OCI-LY1 (cell line): ENCODE data around the gene MLPH.

ENCODE experiments used
- H2AFZ ChIP-seq: fragments of 200-600 bp; sonication (generic), shearing (Covaris generic); 2 replicates; pipeline ENCODE4 v1.6.0; 2014; ENCODE audit warnings: antibody characterized with exemption, mild to moderate bottlenecking, low read length
- H3F3A ChIP-seq: fragments of 200-600 bp; sonication (generic), shearing (Covaris generic); 2 replicates; pipeline ENCODE4 v1.6.0; 2014; ENCODE audit warnings: mild to moderate bottlenecking, antibody characterized with exemption, low read length, moderate library complexity; ENCODE audit not compliant: insufficient read depth
- H3K27ac ChIP-seq: fragments of 200-600 bp; sonication (generic); 2 replicates; pipeline ENCODE4 v1.5.1; 2014; ENCODE audit warnings: low read length, mixed run types, mild to moderate bottlenecking, low read depth; ENCODE audit not compliant: poor library complexity, severe bottlenecking
- H3K27me3 ChIP-seq: fragments of 200-600 bp; sonication (generic); 2 replicates; pipeline ENCODE4 v1.6.0; 2014; ENCODE audit warnings: antibody characterized with exemption, mild to moderate bottlenecking, low read length, moderate library complexity; ENCODE audit not compliant: insufficient read depth
- H3K36me3 ChIP-seq: fragments of 200-600 bp; sonication (generic); 2 replicates; pipeline ENCODE4 v1.6.1; 2014; ENCODE audit warnings: mild to moderate bottlenecking, antibody characterized with exemption, low read length, moderate library complexity, mixed read lengths; ENCODE audit not compliant: insufficient read depth
- H3K4me1 ChIP-seq: fragments of 200-600 bp; sonication (generic); 2 replicates; pipeline ENCODE4 v1.5.1; 2014; ENCODE audit warnings: mild to moderate bottlenecking, low read length, moderate library complexity; ENCODE audit not compliant: insufficient read depth, severe bottlenecking
- H3K4me2 ChIP-seq: fragments of 200-600 bp; sonication (generic), shearing (Covaris generic); 2 replicates; pipeline ENCODE4 v1.6.1; 2014; ENCODE audit warnings: low read length
- H3K4me3 ChIP-seq: fragments of 200-600 bp; sonication (generic); 2 replicates; pipeline ENCODE4 v1.5.1; 2014; ENCODE audit warnings: low read length, low read depth, mild to moderate bottlenecking, mixed read lengths; ENCODE audit not compliant: poor library complexity, severe bottlenecking
- H3K79me2 ChIP-seq: fragments of 200-600 bp; shearing (Covaris generic); 2 replicates; pipeline ENCODE4 v1.6.1; 2016; ENCODE audit warnings: mixed run types, low read length, mixed read lengths; ENCODE audit not compliant: insufficient read depth
- H3K9ac ChIP-seq: fragments of 200-600 bp; sonication (generic), shearing (Covaris generic); 2 replicates; pipeline ENCODE4 v1.6.1; 2014; ENCODE audit warnings: mild to moderate bottlenecking, low read length, mixed read lengths
- H3K9me2 ChIP-seq: fragments of 200-600 bp; sonication (generic), shearing (Covaris generic); 2 replicates; pipeline ENCODE4 v1.6.1; 2014; ENCODE audit warnings: low read depth, mild to moderate bottlenecking, low read length, mixed read lengths
- H3K9me3 ChIP-seq: fragments of 200-600 bp; shearing (Covaris generic); 2 replicates; pipeline ENCODE4 v1.6.1; 2014; ENCODE audit warnings: low read length, mixed read lengths
- H4K20me1 ChIP-seq: fragments of 200-600 bp; sonication (generic), shearing (Covaris generic); 2 replicates; pipeline ENCODE4 v1.6.0; 2016; ENCODE audit warnings: mild to moderate bottlenecking, low read length; ENCODE audit not compliant: insufficient read depth
- CTCF ChIP-seq: fragments of 200-600 bp; sonication (generic), shearing (Covaris generic); IDR thresholded peaks from 2 replicates; pipeline ENCODE4 v1.5.1; 2017; ENCODE audit warnings: mild to moderate bottlenecking, antibody characterized with exemption, low read length, moderate library complexity, mixed read lengths
- EZH2 ChIP-seq: fragments of 200-600 bp; sonication (generic), shearing (Covaris generic); IDR thresholded peaks from 2 replicates; pipeline ENCODE4 v1.8.0; 2017; ENCODE audit warnings: borderline replicate concordance, mixed run types, mild to moderate bottlenecking, antibody characterized with exemption, low read length, moderate library complexity, mixed read lengths

Gene MLPH

DNA sequence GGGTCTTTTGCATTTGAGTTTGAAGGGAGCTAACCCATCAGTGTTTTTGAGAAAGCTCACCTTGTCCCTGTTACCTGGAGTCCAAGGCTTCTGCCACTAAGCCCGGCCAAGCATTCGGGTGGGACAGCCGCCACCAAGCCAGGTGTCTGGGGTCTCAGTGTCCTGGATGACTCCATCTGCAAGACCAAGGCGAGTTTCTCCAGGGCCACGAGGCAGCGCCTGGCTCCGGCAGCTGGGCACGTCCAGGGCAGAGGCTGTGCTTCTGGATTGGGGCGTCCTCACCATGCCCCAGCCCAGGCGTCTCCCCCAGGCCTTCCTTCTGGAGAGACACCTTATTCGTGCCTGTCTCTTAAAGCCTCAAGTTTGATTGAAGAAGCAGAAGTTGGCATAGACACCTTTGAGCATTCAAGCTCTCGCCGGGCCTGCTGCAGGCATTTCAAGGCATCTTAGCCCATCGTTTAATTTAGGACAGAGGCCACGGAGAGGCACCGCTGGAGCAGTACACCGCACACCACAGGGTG lies 24.9 kb downstream of the MLPH start:
- Histone ChIP-seq H3K9ac (no peak overlapping the region), H3K27me3 (peaks cover 7% of the 10 kb centered on the region; the same call in 1 of the 2 replicates), H3K9me2 (no peaks in the 10 kb centered on the region), H3K9me3 (no peaks in the 10 kb centered on the region), H3K4me1 (no peaks in the 10 kb centered on the region), H4K20me1 (no peaks in the 10 kb centered on the region), H3K4me3 (no peak overlapping the region), H2AFZ (no peak overlapping the region), H3F3A (no peaks in the 10 kb centered on the region), H3K36me3 (no peaks in the 10 kb centered on the region), H3K27ac (no peak overlapping the region), H3K79me2 (no peaks in the 10 kb centered on the region), H3K4me2 (no peak overlapping the region)
- TF ChIP-seq CTCF (no peak), EZH2 (no peak)

DNA sequence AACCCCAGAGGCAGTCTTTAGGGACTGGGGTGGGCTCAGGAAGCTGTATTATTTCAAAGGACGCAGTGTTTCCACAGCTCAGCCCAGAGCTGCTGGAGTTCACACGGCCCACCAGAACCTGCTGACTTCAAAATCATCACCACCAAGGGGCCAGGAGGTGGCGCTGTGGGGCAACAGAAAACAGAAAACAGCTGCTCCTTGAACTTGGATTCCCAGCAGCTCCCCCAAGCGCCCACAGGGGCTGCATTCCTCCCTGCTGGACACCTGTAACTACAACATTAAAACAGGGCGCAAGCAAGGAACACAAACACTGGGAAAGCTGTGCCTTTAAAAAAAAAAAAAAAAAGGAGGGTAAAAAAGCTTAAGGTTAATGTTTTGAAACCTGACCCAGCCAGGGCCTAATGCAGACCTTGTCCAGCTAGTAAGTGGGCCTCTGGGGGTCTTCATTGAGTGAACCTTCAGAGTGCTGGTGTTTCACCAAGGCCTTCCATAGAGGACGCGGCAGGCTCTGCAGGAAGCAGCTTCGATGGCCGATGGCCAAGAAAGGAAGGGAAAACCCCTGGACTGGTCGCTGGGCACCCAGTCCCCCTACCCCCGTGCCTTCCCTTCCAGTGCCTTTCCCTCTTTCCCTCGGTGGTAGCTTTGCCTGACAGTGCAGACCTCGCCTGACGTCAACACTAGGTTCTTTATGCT lies 25.9 kb downstream of the MLPH start:
- Histone ChIP-seq H3K4me1 (no peaks in the 10 kb centered on the region), H3K36me3 (no peaks in the 10 kb centered on the region), H3K9ac (no peak overlapping the region), H3K4me3 (no peak overlapping the region), H3K9me2 (no peaks in the 10 kb centered on the region), H3K27me3 (0 out of 2 replicates have a peak, but pooled peaks cover 7% of the 10 kb centered on the region), H3K4me2 (no peak overlapping the region), H3F3A (no peaks in the 10 kb centered on the region), H2AFZ (no peak overlapping the region), H3K27ac (no peak overlapping the region), H3K79me2 (no peaks in the 10 kb centered on the region), H4K20me1 (no peaks in the 10 kb centered on the region), H3K9me3 (no peaks in the 10 kb centered on the region)
- TF ChIP-seq EZH2 (no peak), CTCF (peak; percentile 93)

DNA sequence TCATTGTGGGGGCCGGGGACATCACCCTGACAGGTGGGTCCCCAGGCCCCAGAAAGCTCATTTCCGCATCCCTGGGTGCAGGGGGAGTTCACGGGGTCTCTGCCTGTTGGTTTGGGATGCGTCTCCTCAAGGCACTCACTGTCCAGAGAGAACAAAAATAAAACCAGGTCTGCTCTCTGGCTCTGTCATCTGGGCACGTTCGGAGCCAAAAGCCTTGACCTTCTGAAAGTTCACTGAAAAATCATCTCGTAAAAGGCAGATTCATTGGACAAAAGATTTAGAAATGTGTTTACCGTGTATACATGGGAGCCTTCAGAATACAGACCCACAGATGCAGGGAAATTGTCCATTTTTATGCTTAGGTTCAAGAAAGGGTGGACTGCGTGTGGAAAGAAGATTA lies 26.6 kb downstream of the MLPH start:
- Histone ChIP-seq H3F3A (no peaks in the 10 kb centered on the region), H3K4me1 (no peaks in the 10 kb centered on the region), H3K9me2 (no peaks in the 10 kb centered on the region), H3K36me3 (no peaks in the 10 kb centered on the region), H2AFZ (no peak overlapping the region), H4K20me1 (no peaks in the 10 kb centered on the region), H3K27me3 (0 out of 2 replicates have a peak, but pooled peaks cover 7% of the 10 kb centered on the region), H3K9me3 (no peaks in the 10 kb centered on the region), H3K27ac (no peak overlapping the region), H3K4me3 (no peak overlapping the region), H3K79me2 (no peaks in the 10 kb centered on the region), H3K4me2 (no peak overlapping the region), H3K9ac (no peak overlapping the region)
- no peak for TF ChIP-seq CTCF
- no peak for TF ChIP-seq EZH2
